ENCODE results near the gene PCDHA7.
"Not testable (repeated sequence)": the region's sequence is repeated elsewhere in the genome, so short reads cannot be mapped to it uniquely, and the experiment has no call there.

PCDHA7 gene

DNA sequence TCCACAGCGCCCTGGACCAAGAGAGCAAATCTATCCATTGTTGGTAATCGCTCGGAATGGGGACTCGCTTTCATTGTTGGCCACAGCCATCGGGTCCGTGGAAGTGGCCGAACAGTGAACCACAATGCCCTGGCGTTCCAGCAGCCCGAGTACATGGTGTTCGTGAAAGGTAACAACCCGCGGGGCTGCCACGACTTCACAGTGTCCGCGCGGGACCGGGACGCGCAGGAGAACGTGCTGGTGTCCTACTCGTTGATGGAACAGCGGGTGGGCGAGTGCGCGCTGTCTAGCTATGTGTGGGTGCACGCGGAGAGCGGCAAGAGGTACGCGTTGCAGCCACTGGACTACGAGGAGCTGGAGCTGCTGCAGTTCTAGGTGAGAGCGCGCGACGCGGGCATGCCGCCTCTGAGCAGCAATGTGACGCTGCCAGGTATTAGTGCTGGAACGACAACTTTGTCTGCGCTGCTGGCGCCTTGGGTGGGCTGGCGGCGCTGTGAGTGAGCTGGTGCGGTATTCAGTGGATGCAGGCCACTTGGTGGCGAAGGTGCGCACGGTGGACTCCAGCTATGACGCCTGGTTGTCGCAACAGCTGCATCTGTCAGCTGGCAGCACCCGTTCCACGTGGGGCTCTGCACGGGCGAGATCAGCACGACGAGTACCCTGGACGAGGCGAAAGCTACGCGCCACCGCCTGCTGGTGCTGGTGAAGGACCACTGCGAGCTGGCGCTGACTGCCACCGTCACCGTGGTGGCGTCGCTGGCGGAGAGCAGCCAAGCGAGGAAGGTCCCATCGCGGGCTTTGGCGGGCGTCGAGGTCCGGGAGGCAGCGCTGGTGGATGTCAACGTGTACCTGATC, 28.6 kb downstream of the PCDHA7 start:
- no peak for DNase-seq (ENCODE audit: low read depth in 2 of 2)

DNA sequence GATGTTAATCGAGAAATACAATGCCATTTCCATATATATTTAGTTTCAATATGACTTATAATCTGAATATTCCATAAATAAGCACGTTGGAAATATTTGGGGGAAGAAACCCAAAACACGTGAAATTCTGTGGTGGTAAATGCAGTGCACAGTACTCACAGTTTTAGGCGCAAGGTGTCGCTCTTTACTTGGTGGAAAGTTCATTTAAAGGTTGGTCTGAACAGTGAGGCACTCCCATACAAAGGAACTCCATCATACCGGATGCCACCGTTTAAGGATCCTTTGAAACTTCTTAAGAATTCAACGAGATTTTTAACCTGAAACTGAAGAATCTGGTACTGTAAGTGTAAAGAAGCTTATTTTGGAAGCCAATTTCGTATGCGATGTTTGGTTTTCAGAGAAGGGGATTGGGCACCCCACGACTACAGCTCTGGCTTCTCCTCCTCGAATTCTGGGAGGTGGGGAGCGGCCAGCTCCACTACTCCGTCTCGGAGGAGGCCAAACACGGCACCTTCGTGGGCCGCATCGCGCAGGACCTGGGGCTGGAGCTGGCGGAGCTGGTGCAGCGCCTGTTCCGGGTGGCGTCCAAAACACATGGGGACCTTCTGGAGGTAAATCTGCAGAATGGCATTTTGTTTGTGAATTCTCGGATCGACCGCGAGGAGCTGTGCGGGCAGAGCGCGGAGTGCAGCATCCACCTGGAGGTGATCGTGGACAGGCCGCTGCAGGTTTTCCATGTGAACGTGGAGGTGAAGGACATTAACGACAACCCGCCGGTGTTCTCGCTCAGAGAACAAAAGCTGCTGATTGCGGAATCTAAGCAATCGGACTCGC, 34.9 kb downstream of the PCDHA7 start, which contains the start of gene PCDHA11:
PCDHA11 (plus strand) TSS at position 237 of the 834 bp plus-strand sequence; CDS start at position 384, 147 bp downstream.
- DNase-seq (ENCODE audit: low read depth in 2 of 2): no peak

DNA sequence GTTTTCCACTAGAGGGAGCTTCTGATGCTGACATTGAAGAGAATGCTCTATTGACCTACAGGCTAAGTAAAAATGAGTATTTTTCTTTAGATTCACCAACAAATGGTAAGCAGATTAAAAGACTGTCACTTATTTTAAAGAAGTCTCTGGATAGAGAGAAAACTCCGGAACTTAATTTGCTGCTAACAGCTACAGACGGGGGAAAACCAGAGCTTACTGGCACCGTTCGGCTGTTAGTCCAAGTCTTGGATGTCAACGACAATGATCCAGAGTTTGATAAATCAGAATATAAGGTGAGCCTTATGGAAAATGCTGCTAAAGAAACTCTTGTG, 35.5 kb downstream of the PCDHA7 start:
- DNase-seq (ENCODE audit: low read depth in 2 of 2): no peak

DNA sequence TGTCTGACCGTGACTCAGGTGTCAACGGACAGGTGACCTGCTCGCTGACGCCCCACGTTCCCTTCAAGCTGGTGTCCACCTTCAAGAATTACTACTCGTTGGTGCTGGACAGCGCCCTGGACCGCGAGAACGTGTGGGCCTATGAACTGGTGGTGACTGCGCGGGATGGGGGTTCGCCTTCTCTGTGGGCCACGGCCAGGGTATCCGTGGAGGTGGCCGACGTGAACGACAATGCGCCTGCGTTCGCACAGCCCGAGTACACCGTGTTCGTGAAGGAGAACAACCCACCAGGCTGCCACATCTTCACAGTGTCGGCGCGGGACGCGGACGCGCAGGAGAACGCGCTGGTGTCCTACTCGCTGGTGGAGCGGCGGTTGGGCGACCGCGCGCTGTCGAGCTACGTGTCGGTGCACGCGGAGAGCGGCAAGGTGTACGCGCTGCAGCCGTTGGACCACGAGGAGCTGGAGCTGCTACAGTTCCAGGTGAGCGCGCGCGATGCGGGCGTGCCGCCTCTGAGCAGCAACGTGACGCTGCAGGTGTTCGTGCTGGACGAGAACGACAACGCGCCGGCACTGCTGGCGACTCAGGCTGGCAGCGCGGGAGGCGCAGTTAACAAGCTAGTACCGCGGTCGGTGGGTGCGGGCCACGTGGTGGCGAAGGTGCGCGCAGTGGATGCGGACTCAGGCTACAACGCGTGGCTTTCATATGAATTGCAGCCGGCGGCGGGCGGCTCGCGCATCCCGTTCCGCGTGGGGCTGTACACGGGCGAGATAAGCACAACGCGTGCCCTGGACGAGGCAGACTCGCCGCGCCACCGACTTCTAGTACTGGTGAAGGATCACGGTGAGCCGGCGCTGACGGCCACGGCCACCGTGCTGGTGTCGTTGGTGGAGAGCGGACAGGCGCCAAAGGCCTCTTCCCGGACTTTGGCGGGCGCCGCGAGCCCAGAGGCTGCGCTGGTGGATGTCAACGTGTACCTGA, 36.4 kb downstream of the PCDHA7 start:
- no peak for DNase-seq (ENCODE audit: low read depth in 2 of 2)

DNA sequence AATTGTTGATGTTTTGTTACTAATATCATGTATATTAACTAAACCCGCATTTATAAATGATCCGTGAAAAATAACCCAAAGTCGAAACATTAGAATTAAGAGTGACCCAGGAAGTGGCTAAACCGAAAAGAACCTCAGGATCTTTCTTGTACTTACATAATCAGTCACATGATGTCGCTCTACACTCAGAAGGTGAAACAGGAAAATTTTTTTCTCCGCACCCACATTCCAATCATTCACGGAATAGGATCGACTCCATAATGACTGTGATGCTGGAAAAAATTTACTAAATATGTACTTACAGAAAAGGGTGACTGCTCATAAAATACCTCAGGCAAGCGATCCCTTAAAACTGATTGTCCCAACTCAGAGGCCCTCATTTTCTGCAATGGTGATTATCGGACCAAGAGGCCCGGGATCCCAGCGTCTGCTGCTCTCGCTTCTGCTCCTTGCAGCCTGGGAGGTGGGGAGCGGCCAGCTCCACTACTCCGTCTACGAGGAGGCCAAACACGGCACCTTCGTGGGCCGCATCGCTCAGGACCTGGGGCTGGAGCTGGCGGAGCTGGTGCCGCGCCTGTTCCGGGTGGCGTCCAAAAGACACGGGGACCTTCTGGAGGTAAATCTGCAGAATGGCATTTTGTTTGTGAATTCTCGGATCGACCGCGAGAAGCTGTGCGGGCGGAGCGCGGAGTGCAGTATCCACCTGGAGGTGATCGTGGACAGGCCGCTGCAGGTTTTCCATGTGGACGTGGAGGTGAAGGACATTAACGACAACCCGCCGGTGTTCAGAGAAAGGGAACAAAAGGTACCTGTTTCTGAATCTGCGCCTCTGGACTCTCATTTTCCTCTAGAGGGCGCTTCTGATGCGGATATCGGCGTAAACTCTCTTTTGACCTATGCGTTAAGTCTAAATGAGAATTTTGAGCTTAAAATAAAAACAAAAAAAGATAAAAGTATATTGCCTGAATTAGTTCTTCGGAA, 41.3 kb downstream of the PCDHA7 start, which contains the start of gene PCDHA12:
PCDHA12 (plus strand) TSS at position 224 of the 981 bp plus-strand sequence; CDS start at position 389, 165 bp downstream.
- DNase-seq (ENCODE audit: low read depth in 2 of 2): no peak

DNA sequence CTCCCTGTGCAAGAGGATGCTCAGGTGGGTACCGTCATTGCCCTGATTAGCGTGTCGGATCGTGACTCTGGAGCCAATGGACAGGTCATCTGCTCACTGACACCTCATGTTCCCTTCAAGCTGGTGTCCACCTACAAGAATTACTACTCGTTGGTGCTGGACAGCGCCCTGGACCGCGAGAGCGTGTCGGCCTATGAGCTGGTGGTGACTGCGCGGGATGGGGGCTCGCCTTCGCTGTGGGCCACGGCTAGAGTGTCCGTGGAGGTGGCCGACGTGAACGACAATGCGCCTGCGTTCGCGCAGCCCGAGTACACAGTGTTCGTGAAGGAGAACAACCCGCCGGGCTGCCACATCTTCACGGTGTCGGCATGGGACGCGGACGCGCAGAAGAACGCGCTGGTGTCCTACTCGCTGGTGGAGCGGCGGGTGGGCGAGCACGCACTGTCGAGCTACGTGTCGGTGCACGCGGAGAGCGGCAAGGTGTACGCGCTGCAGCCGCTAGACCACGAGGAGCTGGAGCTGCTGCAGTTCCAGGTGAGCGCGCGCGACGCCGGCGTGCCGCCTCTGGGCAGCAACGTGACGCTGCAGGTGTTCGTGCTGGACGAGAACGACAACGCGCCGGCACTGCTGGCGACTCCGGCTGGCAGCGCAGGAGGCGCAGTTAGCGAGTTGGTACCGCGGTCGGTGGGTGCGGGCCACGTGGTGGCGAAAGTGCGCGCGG, 42.6 kb downstream of the PCDHA7 start:
- not testable (repeated sequence) for DNase-seq (ENCODE audit: low read depth in 2 of 2)

DNA sequence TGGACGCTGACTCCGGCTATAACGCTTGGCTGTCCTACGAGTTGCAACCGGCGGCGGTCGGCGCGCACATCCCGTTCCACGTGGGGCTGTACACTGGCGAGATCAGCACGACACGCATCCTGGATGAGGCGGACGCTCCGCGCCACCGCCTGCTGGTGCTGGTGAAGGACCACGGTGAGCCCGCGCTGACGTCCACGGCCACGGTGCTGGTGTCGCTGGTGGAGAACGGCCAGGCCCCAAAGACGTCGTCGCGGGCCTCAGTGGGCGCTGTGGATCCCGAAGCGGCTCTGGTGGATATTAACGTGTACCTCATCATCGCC, 43.2 kb downstream of the PCDHA7 start:
- no peak for DNase-seq (ENCODE audit: low read depth in 2 of 2)

DNA sequence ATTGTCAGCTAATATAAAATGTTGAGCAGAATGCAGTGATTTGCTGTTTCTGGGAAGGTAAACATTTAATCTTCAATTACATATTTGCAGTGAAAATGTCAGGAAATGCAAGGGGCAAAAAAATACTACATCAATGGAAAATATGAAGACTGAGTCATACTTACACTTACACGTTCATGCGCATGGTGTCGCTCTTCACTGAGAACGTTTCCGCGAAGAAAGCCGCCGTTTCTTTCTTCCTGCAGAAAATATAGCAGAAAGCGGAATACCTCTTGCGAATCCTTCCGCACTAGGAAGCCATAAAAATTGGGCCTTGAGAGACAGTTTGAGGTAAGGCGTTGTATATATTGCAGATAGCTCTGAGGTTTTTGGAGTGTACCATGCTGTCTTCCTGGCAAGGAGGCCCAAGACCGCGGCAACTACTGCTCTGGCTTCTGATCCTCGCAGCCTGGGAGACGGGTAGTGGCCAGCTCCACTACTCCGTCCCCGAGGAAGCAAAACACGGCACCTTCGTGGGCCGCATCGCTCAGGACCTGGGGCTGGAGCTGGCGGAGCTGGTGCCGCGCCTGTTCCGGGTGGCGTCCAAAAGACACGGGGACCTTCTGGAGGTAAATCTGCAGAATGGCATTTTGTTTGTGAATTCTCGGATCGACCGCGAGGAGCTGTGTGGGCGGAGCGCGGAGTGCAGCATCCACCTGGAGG, 48.0 kb downstream of the PCDHA7 start, which contains the start of gene PCDHA13:
PCDHA13 (plus strand) TSS at position 236 of the 702 bp plus-strand sequence; CDS start at position 381, 145 bp downstream.
- no peak for DNase-seq (ENCODE audit: low read depth in 2 of 2)

DNA sequence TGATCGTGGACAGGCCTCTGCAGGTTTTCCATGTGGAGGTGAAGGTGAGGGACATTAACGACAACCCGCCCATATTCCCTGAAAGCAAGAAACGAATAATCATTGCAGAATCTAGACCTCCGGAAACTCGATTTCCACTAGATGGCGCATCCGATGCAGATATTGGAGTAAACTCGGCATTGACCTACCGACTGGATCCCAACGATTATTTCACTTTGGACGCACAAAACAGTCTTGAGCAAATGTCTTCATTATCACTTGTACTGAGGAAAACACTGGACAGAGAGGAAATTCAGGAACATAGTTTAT, 48.5 kb downstream of the PCDHA7 start:
- no peak for DNase-seq (ENCODE audit: low read depth in 2 of 2)

DNA sequence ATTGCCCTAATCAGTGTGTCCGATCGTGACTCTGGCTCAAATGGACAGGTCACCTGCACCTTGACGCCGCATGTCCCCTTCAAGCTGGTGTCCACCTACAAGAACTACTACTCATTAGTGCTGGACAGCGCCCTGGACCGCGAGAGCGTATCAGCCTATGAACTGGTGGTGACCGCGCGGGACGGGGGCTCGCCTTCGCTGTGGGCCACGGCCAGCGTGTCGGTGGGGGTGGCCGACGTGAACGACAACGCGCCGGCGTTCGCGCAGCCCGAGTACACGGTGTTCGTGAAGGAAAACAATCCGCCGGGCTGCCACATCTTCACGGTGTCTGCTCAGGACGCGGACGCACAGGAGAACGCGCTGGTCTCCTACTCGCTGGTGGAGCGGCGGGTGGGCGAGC, 49.3 kb downstream of the PCDHA7 start:
- DNase-seq (ENCODE audit: low read depth in 2 of 2): no peak

DNA sequence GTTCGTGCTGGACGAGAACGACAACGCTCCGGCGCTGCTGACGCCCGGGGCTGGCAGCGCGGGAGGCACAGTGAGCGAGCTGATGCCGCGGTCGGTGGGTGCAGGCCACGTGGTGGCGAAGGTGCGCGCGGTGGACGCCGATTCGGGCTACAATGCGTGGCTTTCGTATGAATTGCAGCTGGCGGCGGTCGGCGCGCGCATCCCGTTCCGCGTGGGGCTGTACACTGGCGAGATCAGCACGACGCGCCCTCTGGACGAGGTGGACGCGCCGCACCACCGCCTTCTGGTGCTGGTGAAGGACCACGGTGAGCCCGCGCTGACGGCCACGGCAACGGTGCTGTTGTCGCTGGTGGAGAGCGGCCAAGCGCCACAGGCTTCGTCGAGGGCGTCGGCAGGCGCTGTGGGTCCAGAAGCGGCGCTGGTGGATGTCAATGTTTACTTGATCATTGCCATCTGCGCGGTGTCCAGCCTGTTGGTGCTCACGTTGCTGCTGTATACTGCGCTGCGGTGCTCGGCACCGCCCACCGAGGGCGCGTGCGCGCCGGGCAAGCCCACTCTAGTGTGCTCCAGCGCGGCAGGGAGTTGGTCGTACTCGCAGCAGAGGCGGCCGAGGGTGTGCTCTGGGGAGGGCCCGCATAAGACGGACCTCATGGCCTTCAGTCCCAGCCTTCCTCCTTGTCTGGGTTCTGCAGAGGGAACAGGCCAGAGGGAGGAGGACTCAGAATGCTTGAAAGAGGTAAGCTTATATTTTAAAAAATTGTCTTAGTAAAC, 50.0 kb downstream of the PCDHA7 start:
- DNase-seq (ENCODE audit: low read depth in 2 of 2): no peak
